Osteoblast (primary cell): ENCODE data around the gene CCR6. TPM values are rescaled to one million over a fixed set of nuclear protein-coding genes. Genes with fewer than 3 reads are reported as not detected.

Source experiments
- DNase-seq: peaks from one replicate; pipeline ENCODE4 v3.0.0; 2011; ENCODE audit warnings: low spot score, mixed read lengths; ENCODE audit not compliant: insufficient read length; ENCODE audit errors: missing footprints
- H2AFZ ChIP-seq: 2 replicates; pipeline ENCODE4 v1.6.0; 2011; ENCODE audit warnings: mild to moderate bottlenecking, low read length
- H3K27ac ChIP-seq: 2 replicates; pipeline ENCODE4 v1.5.1; 2011; ENCODE audit warnings: mild to moderate bottlenecking, low read depth, low read length, moderate library complexity
- H3K27me3 ChIP-seq: 2 replicates; pipeline ENCODE4 v1.6.0; 2012; ENCODE audit warnings: mild to moderate bottlenecking, control low read depth, inconsistent platforms, low read length, moderate library complexity; ENCODE audit not compliant: insufficient read depth
- H3K36me3 ChIP-seq: 2 replicates; pipeline ENCODE4 v1.5.1; 2011; ENCODE audit warnings: mild to moderate bottlenecking, low read length, control low read depth, moderate library complexity; ENCODE audit not compliant: insufficient read depth
- H3K4me1 ChIP-seq: 2 replicates; pipeline ENCODE4 v1.5.1; 2011; ENCODE audit warnings: mild to moderate bottlenecking, low read length, control low read depth, moderate library complexity; ENCODE audit not compliant: insufficient read depth
- H3K4me2 ChIP-seq: 2 replicates; pipeline ENCODE4 v1.6.0; 2011; ENCODE audit warnings: mild to moderate bottlenecking, low read length; ENCODE audit not compliant: insufficient read depth
- H3K4me3 ChIP-seq: fragments of 200-600 bp; sonication (generic); 3 replicates; pipeline ENCODE4 v1.5.1; 2012; ENCODE audit warnings: mild to moderate bottlenecking, low read length, inconsistent platforms; ENCODE audit not compliant: insufficient read depth
- H3K79me2 ChIP-seq: 2 replicates; pipeline ENCODE4 v1.6.0; 2012; ENCODE audit warnings: mild to moderate bottlenecking, low read length, control low read depth, inconsistent platforms; ENCODE audit not compliant: insufficient read depth
- H3K9me3 ChIP-seq: 2 replicates; pipeline ENCODE4 v1.5.1; 2011; ENCODE audit warnings: low read depth, low read length, control low read depth
- H4K20me1 ChIP-seq: 2 replicates; pipeline ENCODE4 v1.6.0; 2012; ENCODE audit warnings: mild to moderate bottlenecking, low read length, control low read depth; ENCODE audit not compliant: insufficient read depth
- total RNA-seq: library from RNA; depleted of rRNA; stranded (reverse); fragments of >200 nt; gene quantifications from 2 replicates; pipeline ENCODE4 v1.2.3, GENCODE V29; 2012
- TF ChIP-seq, protein P1 (sequence below): IDR thresholded peaks from 2 replicates; pipeline ENCODE4 v1.5.1; 2011; ENCODE audit warnings: mild to moderate bottlenecking, low read depth, low read length, moderate library complexity; ENCODE audit errors: extremely low read depth

The CCR6 gene
- total RNA-seq, 1 donor: not detected

DNA sequence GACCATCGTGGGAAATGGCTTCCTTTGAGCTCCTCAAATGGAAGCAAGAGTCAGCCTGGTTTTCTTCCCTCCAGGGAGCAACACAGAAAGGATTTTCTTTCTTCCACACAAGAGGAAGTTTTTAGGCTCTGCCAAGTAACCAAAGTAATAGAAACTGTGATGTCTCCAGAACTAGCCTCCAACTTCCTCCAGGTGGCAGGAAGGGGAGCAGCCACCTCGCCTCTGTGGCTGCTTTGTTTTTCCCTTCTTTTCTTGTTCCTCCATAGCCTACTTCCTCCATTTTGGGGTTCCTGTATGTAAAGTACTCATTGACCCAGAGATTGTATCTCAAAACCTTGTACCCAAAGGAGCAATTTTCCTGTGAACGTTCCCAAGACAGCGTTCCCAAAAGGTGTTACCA lies 32.7 kb upstream of the CCR6 start:
- Histone ChIP-seq H3K79me2 (no peaks in the 10 kb centered on the region), H3K9me3 (no peaks in the 10 kb centered on the region), H3K36me3 (no peaks in the 10 kb centered on the region), H3K4me1 (no peaks in the 10 kb centered on the region), H3K4me3 (no peak overlapping the region), H3K4me2 (no peak overlapping the region), H3K27ac (no peak overlapping the region), H2AFZ (no peak overlapping the region), H4K20me1 (no peaks in the 10 kb centered on the region), H3K27me3 (no peaks in the 10 kb centered on the region)
- DNase-seq: no peak
- TF ChIP-seq, protein P1, sequence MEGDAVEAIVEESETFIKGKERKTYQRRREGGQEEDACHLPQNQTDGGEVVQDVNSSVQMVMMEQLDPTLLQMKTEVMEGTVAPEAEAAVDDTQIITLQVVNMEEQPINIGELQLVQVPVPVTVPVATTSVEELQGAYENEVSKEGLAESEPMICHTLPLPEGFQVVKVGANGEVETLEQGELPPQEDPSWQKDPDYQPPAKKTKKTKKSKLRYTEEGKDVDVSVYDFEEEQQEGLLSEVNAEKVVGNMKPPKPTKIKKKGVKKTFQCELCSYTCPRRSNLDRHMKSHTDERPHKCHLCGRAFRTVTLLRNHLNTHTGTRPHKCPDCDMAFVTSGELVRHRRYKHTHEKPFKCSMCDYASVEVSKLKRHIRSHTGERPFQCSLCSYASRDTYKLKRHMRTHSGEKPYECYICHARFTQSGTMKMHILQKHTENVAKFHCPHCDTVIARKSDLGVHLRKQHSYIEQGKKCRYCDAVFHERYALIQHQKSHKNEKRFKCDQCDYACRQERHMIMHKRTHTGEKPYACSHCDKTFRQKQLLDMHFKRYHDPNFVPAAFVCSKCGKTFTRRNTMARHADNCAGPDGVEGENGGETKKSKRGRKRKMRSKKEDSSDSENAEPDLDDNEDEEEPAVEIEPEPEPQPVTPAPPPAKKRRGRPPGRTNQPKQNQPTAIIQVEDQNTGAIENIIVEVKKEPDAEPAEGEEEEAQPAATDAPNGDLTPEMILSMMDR: no peak

DNA sequence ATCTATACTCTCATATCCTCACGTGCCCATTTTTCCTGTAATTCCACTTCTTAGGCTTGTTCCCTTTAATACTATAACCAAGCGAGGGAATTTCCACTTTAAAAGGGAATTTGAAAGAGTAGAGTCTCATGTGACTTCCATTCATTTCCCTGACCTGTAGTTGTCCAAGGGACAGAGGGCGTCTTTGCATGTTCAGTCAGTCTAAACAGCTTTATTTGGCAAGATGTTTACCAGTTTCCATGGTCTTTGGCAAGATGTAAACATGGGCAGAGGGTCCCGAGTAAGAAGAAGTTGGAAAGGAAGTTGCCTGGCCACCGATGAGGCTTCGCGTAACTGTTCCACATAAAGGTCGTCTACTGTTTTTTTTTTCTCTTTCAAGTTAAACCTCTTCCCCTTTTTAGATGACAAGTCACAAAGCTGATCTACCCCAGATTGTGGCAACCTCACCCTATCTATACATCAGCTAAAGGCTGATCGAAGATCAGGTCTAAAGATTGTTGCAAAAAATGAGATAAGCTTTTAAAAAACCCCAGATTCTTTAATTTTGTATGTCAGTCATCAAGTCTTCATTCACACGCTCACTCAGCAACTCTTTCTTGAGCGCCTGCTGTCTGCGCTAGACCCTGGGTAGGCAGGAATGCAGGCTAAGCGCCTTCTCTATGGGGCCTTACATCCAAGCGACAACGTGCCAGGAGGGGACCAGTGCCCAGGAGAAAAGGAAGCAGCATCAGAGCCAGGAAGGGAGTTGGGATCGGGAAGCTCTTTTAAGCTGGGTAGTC lies 31.7 kb upstream of the CCR6 start:
- TF ChIP-seq, protein P1: no peak
- Histone ChIP-seq H3K4me3 (no peak overlapping the region), H3K27me3 (no peaks in the 10 kb centered on the region), H3K79me2 (no peaks in the 10 kb centered on the region), H3K4me1 (no peaks in the 10 kb centered on the region), H3K27ac (no peak overlapping the region), H3K9me3 (no peaks in the 10 kb centered on the region), H3K4me2 (no peak overlapping the region), H3K36me3 (no peaks in the 10 kb centered on the region), H4K20me1 (no peaks in the 10 kb centered on the region), H2AFZ (no peak overlapping the region)
- DNase-seq: no peak

DNA sequence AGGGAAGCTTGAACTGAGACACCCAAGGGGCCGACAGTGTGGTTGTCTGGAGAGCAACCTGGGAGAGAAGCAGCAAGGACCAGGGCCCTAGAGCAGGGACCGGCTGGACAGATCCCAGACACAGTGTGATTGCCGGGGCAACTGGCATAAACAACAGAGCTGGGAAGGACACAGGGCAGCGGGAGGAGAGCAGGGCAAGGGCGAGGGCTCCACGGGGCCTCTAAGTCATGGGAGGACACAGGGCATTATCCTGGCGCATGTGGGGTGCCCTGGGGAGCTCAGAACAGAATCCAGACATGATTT lies 31.1 kb upstream of the CCR6 start:
- H3K4me2 ChIP-seq: no peak overlapping the region
- H3K79me2 ChIP-seq: no peaks in the 10 kb centered on the region
- no peak for DNase-seq
- H3K4me1 ChIP-seq: no peaks in the 10 kb centered on the region
- no peak overlapping the region for H3K27ac ChIP-seq
- H3K36me3 ChIP-seq: no peaks in the 10 kb centered on the region
- no peak overlapping the region for H2AFZ ChIP-seq
- TF ChIP-seq, protein P1: no peak
- H3K27me3 ChIP-seq: no peaks in the 10 kb centered on the region
- no peaks in the 10 kb centered on the region for H3K9me3 ChIP-seq
- H3K4me3 ChIP-seq: no peak overlapping the region
- no peaks in the 10 kb centered on the region for H4K20me1 ChIP-seq

DNA sequence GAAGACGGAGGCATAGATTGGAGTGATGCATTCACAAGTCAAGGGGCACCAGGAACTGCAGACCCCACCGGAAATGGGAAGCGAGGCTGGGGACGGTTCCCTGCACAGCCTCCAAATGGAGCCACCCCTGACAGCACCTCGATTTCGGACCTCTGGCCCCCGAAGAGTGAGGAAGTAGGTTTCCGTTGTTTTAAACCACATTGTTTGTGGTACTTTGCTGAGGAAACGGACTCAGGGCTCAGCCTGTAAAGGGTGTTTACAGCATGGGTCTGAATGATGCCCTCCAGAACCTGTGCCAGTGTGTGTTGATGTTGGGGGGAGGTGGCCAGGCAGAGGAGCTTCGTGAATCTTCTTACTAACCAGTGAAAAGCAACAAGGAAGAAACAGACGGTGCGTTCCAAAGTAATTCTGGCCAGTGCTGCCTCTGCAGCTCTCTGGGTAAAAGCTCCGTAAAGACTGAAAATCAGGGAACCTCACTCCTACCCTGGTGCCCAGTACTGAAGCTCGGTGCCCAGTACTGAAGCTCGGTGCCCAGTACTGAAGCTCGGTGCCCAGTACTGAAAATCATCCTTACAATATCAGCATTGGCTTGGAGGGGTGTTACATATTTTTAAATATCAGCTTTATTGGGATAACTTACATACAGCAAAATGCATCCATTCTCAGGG lies 30.1 kb upstream of the CCR6 start:
- no peaks in the 10 kb centered on the region for H4K20me1 ChIP-seq
- H3K4me2 ChIP-seq: no peak overlapping the region
- H3K27ac ChIP-seq: no peak overlapping the region
- H3K9me3 ChIP-seq: no peaks in the 10 kb centered on the region
- H3K4me3 ChIP-seq: no peak overlapping the region
- no peak overlapping the region for H2AFZ ChIP-seq
- DNase-seq: peak; percentile 53
- TF ChIP-seq, protein P1: no peak
- H3K36me3 ChIP-seq: no peaks in the 10 kb centered on the region
- H3K4me1 ChIP-seq: no peaks in the 10 kb centered on the region
- no peaks in the 10 kb centered on the region for H3K27me3 ChIP-seq
- H3K79me2 ChIP-seq: no peaks in the 10 kb centered on the region
